Panc1 (cell line): ENCODE results near the gene SECTM1.

Experiments
- CTCF ChIP-seq: fragments of 450-650 bp; IDR thresholded peaks from 2 replicates; pipeline ENCODE4 v1.5.1; 2017; ENCODE audit warnings: mild to moderate bottlenecking
- POLR2AphosphoS5 ChIP-seq: IDR thresholded peaks from 2 replicates; pipeline ENCODE4 v1.6.1; 2012; ENCODE audit warnings: mild to moderate bottlenecking, low read depth, low read length, moderate library complexity
- TCF7L2 ChIP-seq: IDR thresholded peaks from 2 replicates; pipeline ENCODE4 v1.6.1; 2011; ENCODE audit warnings: mild to moderate bottlenecking, low read depth, low read length, inconsistent platforms

GRCh38 chr17:82291582-82292250 lies 41.9 kb downstream of the SECTM1 start:
- TF ChIP-seq CTCF (no peak), TCF7L2 (no peak), POLR2AphosphoS5 (no peak)
